ENCODE data around the gene CNTN4. TPM values are rescaled to one million over a fixed set of nuclear protein-coding genes. Genes with fewer than 3 reads are reported as not detected.

CNTN4 gene
- total and polyA plus RNA-seq, 2 of the 8 experiments (the other 6 are each of a cell fraction or from before 2014, with no cell fraction given): 0.41 to 2.2 TPM

DNA sequence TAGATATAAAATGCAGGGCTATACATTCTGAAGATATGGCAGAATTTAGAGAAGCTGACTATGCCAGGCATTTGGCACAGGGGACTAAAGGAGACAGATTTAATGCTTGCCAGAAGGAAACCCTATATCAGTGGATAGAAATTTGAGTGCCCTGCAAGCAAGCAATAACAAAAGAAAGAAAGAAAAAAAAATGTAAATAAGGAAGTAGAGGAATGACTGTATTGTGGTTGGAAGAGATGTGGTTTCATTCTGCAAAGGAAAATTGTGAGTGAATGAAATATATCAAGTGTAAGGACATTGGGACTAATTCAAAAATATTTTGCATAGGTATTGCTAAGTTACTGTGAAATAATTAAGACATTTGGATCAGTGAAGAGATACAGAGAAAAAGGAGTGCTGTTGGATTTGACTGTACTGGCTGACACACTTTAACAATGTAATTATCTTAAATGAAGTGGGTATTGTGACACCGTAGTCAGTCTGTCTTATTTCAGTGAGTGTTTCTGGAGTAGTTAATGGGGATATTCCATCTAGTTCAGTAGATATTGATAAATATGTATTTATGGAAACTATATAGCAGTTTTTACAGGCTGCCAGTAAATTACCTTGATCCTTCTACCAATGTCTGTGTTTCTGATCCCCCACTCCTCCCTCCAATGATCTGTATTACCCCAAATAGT lies 418.2 kb downstream of the CNTN4 start:
- H2AFZ ChIP-seq (ENCODE audit: low read length): no peak overlapping the region
- no peak overlapping the region for H3K14ac ChIP-seq (ENCODE audit: insufficient read length)
- H3K4me2 ChIP-seq (ENCODE audit: insufficient read depth in 1 of 2, low read depth in 2 of 2, low read length in 2 of 2): no peak overlapping the region
- no peaks in the 10 kb centered on the region for H3K79me2 ChIP-seq (ENCODE audit: control insufficient read depth in 1 of 2, insufficient read depth in 2 of 2, low read length in 2 of 2)
- FAIRE-seq (no peak), DNase-seq (ENCODE audit: low read depth in 1 of 2, low spot score in 2 of 2) (no peak)
- H3K79me1 ChIP-seq (ENCODE audit: low read depth, low read length): no peaks in the 10 kb centered on the region
- H3K4me1 ChIP-seq (replicated peaks in 1 of 4; ENCODE audit: control insufficient read depth in 3 of 4, insufficient read depth in 4 of 4, low read length in 3 of 4): no peaks in the 10 kb centered on the region; a peak in 1 of 7 replicates
- H3K9ac ChIP-seq (replicated peaks in 1 of 4; ENCODE audit: extremely low read depth in 1 of 4, low read depth in 3 of 4, low read length in 3 of 4): no peak overlapping the region
- no peak overlapping the region for H2BK15ac ChIP-seq (ENCODE audit: low read length)
- TF ChIP-seq CEBPB (IDR thresholded peaks at IDR 0.05; ENCODE audit: low read depth, low read length) (no peak), CHD2 (IDR thresholded peaks at IDR 0.05; ENCODE audit: low read length) (no peak), TBP (IDR thresholded peaks at IDR 0.05; ENCODE audit: low read depth, low read length) (no peak), BCL11A (IDR thresholded peaks at IDR 0.05; ENCODE audit: low read depth in 2 of 2, low read length in 2 of 2) (no peak)
- TF ChIP-seq, protein P1, sequence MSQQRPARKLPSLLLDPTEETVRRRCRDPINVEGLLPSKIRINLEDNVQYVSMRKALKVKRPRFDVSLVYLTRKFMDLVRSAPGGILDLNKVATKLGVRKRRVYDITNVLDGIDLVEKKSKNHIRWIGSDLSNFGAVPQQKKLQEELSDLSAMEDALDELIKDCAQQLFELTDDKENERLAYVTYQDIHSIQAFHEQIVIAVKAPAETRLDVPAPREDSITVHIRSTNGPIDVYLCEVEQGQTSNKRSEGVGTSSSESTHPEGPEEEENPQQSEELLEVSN (IDR thresholded peaks at IDR 0.05): no peak
- peaks cover 0 to 4% (median 1%) of the 10 kb centered on the region in 4 experiments; a peak in 3 of 7 replicates for H3K27me3 ChIP-seq (replicated peaks in 1 of 4; ENCODE audit: control insufficient read depth in 3 of 4, extremely low read depth in 1 of 4, insufficient read depth in 3 of 4, low read length in 3 of 4)
- 91% methylated on average over 1 of the region's 1 CpG; no CpG with 5 or more reads in 1 of the 2 experiments for WGBS, 2 experiments (ENCODE audit: extremely low coverage in 1 of 2, insufficient coverage in 1 of 2, insufficient read length in 1 of 2, insufficient replicate concordance in 2 of 2, low coverage in 1 of 2, low lambda C conversion rate in 2 of 2, missing lambda C conversion rate in 1 of 2)
- no peaks in the 10 kb centered on the region for H3K9me3 ChIP-seq (ENCODE audit: insufficient read depth in 2 of 2, low read depth in 1 of 2, low read length in 1 of 2)
- no peak overlapping the region for H2BK5ac ChIP-seq (ENCODE audit: low read depth, low read length)
- no peak overlapping the region for H4K8ac ChIP-seq (ENCODE audit: extremely low read depth, insufficient read depth, low read length)
- H4K20me1 ChIP-seq (replicated peaks in 1 of 2; ENCODE audit: control insufficient read depth in 1 of 2, insufficient read depth in 2 of 2, low read length in 2 of 2): no peaks in the 10 kb centered on the region
- no peak overlapping the region for H2BK12ac ChIP-seq (ENCODE audit: low read depth, low read length)
- H3K36me3 ChIP-seq (ENCODE audit: control insufficient read depth in 2 of 4, insufficient read depth in 4 of 4, low read length in 3 of 4): no peaks in the 10 kb centered on the region
- CTCF ChIA-PET (ENCODE audit: partially characterized antibody): no interaction called here
- H3K4ac ChIP-seq (replicated peaks; ENCODE audit: insufficient read length, low read depth, low read length): no peak overlapping the region
- no peak overlapping the region for H4K91ac ChIP-seq (replicated peaks; ENCODE audit: insufficient read length, low read length)
- H2BK20ac ChIP-seq (ENCODE audit: low read length): no peak overlapping the region
- H3K27ac ChIP-seq (ENCODE audit: low read depth, low read length): no peak overlapping the region
- POLR2A ChIA-PET (ENCODE audit: partially characterized antibody): no interaction called here
- no peak overlapping the region for H2BK120ac ChIP-seq (replicated peaks; ENCODE audit: low read depth, low read length)
- H3K23ac ChIP-seq (ENCODE audit: insufficient read length): no peak overlapping the region
- no peak overlapping the region for H3K4me3 ChIP-seq (ENCODE audit: extremely low read depth in 1 of 4, insufficient read depth in 2 of 4, low read depth in 3 of 4, low read length in 4 of 4)
- H2AK5ac ChIP-seq (ENCODE audit: low read depth, low read length): no peak overlapping the region
- H3K56ac ChIP-seq (replicated peaks; ENCODE audit: insufficient read length, low read depth, low read length): no peak overlapping the region
- H4K5ac ChIP-seq (ENCODE audit: insufficient read length, low read depth, low read length): no peak overlapping the region
- H3K23me2 ChIP-seq (ENCODE audit: low read depth, low read length): no peaks in the 10 kb centered on the region
- no peak overlapping the region for H3K18ac ChIP-seq (ENCODE audit: extremely low read depth, low read length)
